Measurements from ENCODE around the gene PLCD3. TPM values are rescaled to one million over a fixed set of nuclear protein-coding genes. Genes with fewer than 3 reads are reported as not detected.

The PLCD3 gene
- total and polyA plus RNA-seq, 2 of the 13 experiments (the other 11 are each of a cell fraction or from before 2014, with no cell fraction given): 11.3 to 39.1 TPM

- peak; percentile 30; the same call in 1 of the 2 replicates for TF ChIP-seq ZNF280D (CRISPR knock-in tag; IDR thresholded peaks at IDR 0.05)
- TF ChIP-seq SRF (IDR thresholded peaks at IDR 0.05; ENCODE audit: low read depth, low read length): no peak
- peak; percentile 69; the same call in 1 of the 2 replicates for TF ChIP-seq MEIS2 (CRISPR knock-in tag; IDR thresholded peaks at IDR 0.05)
- TF ChIP-seq ZNF563 (CRISPR knock-in tag; IDR thresholded peaks at IDR 0.05): no peak; the same call in none of the 2 replicates
- TF ChIP-seq, protein P1, sequence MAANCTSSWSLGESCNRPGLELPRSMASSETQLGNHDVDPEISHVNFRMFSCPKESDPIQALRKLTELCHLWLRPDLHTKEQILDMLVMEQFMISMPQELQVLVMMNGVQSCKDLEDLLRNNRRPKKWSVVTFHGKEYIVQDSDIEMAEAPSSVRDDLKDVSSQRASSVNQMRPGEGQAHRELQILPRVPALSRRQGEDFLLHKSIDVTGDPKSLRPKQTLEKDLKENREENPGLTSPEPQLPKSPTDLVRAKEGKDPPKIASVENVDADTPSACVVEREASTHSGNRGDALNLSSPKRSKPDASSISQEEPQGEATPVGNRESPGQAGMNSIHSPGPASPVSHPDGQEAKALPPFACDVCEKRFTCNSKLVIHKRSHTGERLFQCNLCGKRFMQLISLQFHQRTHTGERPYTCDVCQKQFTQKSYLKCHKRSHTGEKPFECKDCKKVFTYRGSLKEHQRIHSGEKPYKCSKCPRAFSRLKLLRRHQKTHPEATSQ (CRISPR knock-in tag; IDR thresholded peaks at IDR 0.05; ENCODE audit: borderline replicate concordance): 0 out of 2 replicates have a peak, but pooled peaks have one; percentile 41
- no peak for TF ChIP-seq FOXJ3 (CRISPR knock-in tag; IDR thresholded peaks at IDR 0.05; ENCODE audit: borderline replicate concordance)
- no peak for TF ChIP-seq GABPA (IDR thresholded peaks at IDR 0.05; ENCODE audit: low read depth, low read length)
- TF ChIP-seq GABPA (CRISPR knock-in tag; IDR thresholded peaks at IDR 0.05; ENCODE audit: low read depth): peak; percentile 71
- peak; percentile 60; the same call in 1 of the 2 replicates for TF ChIP-seq FOSL2 (CRISPR knock-in tag; IDR thresholded peaks at IDR 0.05)
- TF ChIP-seq ZNF7 (CRISPR knock-in tag; IDR thresholded peaks at IDR 0.05): 0 out of 2 replicates have a peak, but pooled peaks have one; percentile 28
- peak; percentile 46 for TF ChIP-seq HIC2 (CRISPR knock-in tag; IDR thresholded peaks at IDR 0.05; ENCODE audit: low read depth)
- TF ChIP-seq ZNF136 (CRISPR knock-in tag; IDR thresholded peaks at IDR 0.05; ENCODE audit: low read depth): no peak
- TF ChIP-seq GTF2F1 (IDR thresholded peaks at IDR 0.05; ENCODE audit: low read length): peak; percentile 99
- TF ChIP-seq, protein P2, sequence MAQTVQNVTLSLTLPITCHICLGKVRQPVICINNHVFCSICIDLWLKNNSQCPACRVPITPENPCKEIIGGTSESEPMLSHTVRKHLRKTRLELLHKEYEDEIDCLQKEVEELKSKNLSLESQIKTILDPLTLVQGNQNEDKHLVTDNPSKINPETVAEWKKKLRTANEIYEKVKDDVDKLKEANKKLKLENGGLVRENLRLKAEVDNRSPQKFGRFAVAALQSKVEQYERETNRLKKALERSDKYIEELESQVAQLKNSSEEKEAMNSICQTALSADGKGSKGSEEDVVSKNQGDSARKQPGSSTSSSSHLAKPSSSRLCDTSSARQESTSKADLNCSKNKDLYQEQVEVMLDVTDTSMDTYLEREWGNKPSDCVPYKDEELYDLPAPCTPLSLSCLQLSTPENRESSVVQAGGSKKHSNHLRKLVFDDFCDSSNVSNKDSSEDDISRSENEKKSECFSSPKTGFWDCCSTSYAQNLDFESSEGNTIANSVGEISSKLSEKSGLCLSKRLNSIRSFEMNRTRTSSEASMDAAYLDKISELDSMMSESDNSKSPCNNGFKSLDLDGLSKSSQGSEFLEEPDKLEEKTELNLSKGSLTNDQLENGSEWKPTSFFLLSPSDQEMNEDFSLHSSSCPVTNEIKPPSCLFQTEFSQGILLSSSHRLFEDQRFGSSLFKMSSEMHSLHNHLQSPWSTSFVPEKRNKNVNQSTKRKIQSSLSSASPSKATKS (CRISPR knock-in tag; IDR thresholded peaks at IDR 0.05): no peak; the same call in 1 of the 2 replicates
- no peak for TF ChIP-seq MBNL3 (CRISPR knock-in tag; conservative IDR thresholded peaks at IDR 0.05)
- TF ChIP-seq, protein P3, sequence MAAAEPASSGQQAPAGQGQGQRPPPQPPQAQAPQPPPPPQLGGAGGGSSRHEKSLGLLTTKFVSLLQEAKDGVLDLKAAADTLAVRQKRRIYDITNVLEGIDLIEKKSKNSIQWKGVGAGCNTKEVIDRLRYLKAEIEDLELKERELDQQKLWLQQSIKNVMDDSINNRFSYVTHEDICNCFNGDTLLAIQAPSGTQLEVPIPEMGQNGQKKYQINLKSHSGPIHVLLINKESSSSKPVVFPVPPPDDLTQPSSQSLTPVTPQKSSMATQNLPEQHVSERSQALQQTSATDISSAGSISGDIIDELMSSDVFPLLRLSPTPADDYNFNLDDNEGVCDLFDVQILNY (CRISPR knock-in tag; conservative IDR thresholded peaks at IDR 0.05): peak; percentile 76
These were observed 16.1 kb upstream of the PLCD3 start, which contains the start of gene HEXIM1 (continued) for GRCh38 chr17:45148183-45149036.
